HCT116 (cell line): ENCODE data around the gene MED13L. TPM values are rescaled to one million over a fixed set of nuclear protein-coding genes. Genes with fewer than 3 reads are reported as not detected.

Experiments used
- ATAC-seq: fragments of 200-7000 bp; cut with Tn5 transposase; 2 replicates; pipeline ENCODE4 v1.9.1; 2020; ENCODE audit warnings: mild to moderate bottlenecking, moderate library complexity
- BruUV-seq: library from RNA; stranded (reverse); fragments of 400-500 nt; replicated peaks from 2 replicates; lab custom pipeline; 2021; lab: Mats Ljungman, UMichigan
- CTCF ChIA-PET: fragments of 300-600 bp; sonication (Branson Sonifier 250); formaldehyde crosslinking; loops from one replicate; lab custom pipeline; 2021; ENCODE audit warnings: antibody characterized with exemption; lab: Charles Lee
- POLR2A ChIA-PET: fragments of 300-600, 350-600 bp; sonication (Branson Sonifier 250); formaldehyde crosslinking; loops from one replicate; lab custom pipeline; 2021; ENCODE audit warnings: antibody characterized with exemption; lab: Charles Lee
- RAD21 ChIA-PET, 2 experiments: fragments of 300-600 bp; sonication (Branson Sonifier 250); formaldehyde crosslinking; loops; one replicate each; lab custom pipeline; 2023; ENCODE audit warnings: low total read pairs in 2 of 2; ENCODE audit not compliant: uncharacterized antibody in 2 of 2, unreplicated experiment in 2 of 2, low non-redundant PET in 1 of 2; lab: Charles Lee
- DNase-seq: peaks from one replicate; pipeline ENCODE4 v3.0.0-alpha.2; 2010; ENCODE audit warnings: low read depth, low spot score
- H2AFZ ChIP-seq: fragments of 200-600 bp; shearing (Covaris generic), sonication (generic); 2 replicates; pipeline ENCODE4 v1.6.1; 2017; ENCODE audit warnings: low read depth, mixed run types, mixed read lengths, antibody characterized with exemption, low read length; ENCODE audit not compliant: poor library complexity, severe bottlenecking
- H3K27ac ChIP-seq: 2 replicates; pipeline ENCODE4 v1.5.1; 2012; ENCODE audit warnings: low read depth, low read length
- H3K27me3 ChIP-seq: fragments of 200-600 bp; sonication (generic); 2 replicates; pipeline ENCODE4 v1.6.1; 2016; ENCODE audit warnings: mixed run types, low read length, mixed read lengths; ENCODE audit not compliant: insufficient read depth
- H3K36me3 ChIP-seq, 2 experiments: fragments of 200-500 bp in 1 of 2; fragments of 200-600 bp in 1 of 2; sonication (Bioruptor generic) in 1 of 2; sonication (generic) in 1 of 2; 2 replicates each; pipeline versions ENCODE4 v1.5.1 to v1.6.1; 2014 to 2016; ENCODE audit warnings: low read length in 2 of 2, inconsistent platforms in 1 of 2, mixed read lengths in 1 of 2, mixed run types in 1 of 2; ENCODE audit not compliant: insufficient read depth in 2 of 2, control insufficient read depth in 1 of 2
- H3K4me1 ChIP-seq, 2 experiments: fragments of 200-600 bp in 1 of 2; sonication (generic) in 1 of 2; 2 replicates each; pipeline versions ENCODE4 v1.5.1 to v1.6.1; 2012 to 2017; ENCODE audit warnings: low read length in 2 of 2, inconsistent platforms in 1 of 2, mild to moderate bottlenecking in 1 of 2, mixed read lengths in 1 of 2, mixed run types in 1 of 2, moderate library complexity in 1 of 2; ENCODE audit not compliant: insufficient read depth in 2 of 2, control insufficient read depth in 1 of 2
- H3K4me2 ChIP-seq: fragments of 200-600 bp; sonication (generic); 2 replicates; pipeline ENCODE4 v1.6.1; 2017; ENCODE audit warnings: mixed run types, low read length, mixed read lengths
- H3K4me3 ChIP-seq, 2 experiments: fragments of 200-600 bp in 1 of 2; sonication (generic) in 1 of 2; replicated peaks in 1 of 2; 2 replicates each; pipeline ENCODE4 v1.5.1; 2011 to 2016; ENCODE audit warnings: low read length in 2 of 2, control low read depth in 1 of 2, low read depth in 1 of 2, mild to moderate bottlenecking in 1 of 2, mixed read lengths in 1 of 2, mixed run types in 1 of 2
- H3K79me2 ChIP-seq: fragments of 200-600 bp; sonication (generic); 2 replicates; pipeline ENCODE4 v1.6.1; 2017; ENCODE audit warnings: mild to moderate bottlenecking, mixed run types, low read length, moderate library complexity, mixed read lengths; ENCODE audit not compliant: insufficient read depth
- H3K9ac ChIP-seq: fragments of 200-600 bp; sonication (generic); 2 replicates; pipeline ENCODE4 v1.6.1; 2016; ENCODE audit warnings: low read length, mixed read lengths
- H3K9me2 ChIP-seq: fragments of 200-600 bp; sonication (generic), shearing (Covaris generic); 2 replicates; pipeline ENCODE4 v1.6.1; 2017; ENCODE audit warnings: mixed run types, mild to moderate bottlenecking, moderate library complexity; ENCODE audit not compliant: insufficient read depth
- H3K9me3 ChIP-seq, 2 experiments: fragments of 200-500 bp in 1 of 2; fragments of 200-600 bp in 1 of 2; sonication (Bioruptor generic) in 1 of 2; sonication (generic) in 1 of 2; 2 replicates each; pipeline ENCODE4 v1.6.1; 2014 to 2017; ENCODE audit warnings: low read length in 2 of 2, mixed read lengths in 2 of 2, inconsistent platforms in 1 of 2, low read depth in 1 of 2, mild to moderate bottlenecking in 1 of 2, mixed run types in 1 of 2, moderate library complexity in 1 of 2; ENCODE audit not compliant: control insufficient read depth in 1 of 2, insufficient read depth in 1 of 2
- H4K20me1 ChIP-seq: fragments of 200-600 bp; sonication (generic), shearing (Covaris generic); 2 replicates; pipeline ENCODE4 v1.6.1; 2017; ENCODE audit warnings: mixed run types, mild to moderate bottlenecking, moderate library complexity; ENCODE audit not compliant: insufficient read depth
- ATF3 ChIP-seq: IDR thresholded peaks from 2 replicates; pipeline ENCODE4 v1.6.1; 2012
- CBX3 ChIP-seq: IDR thresholded peaks from 2 replicates; pipeline ENCODE4 v1.6.1; 2012; ENCODE audit warnings: low read depth
- CTCF ChIP-seq, 3 experiments: fragments of 200-600 bp in 1 of 3; sonication (generic) in 1 of 3; IDR thresholded peaks in 2 of 3; conservative IDR thresholded peaks in 1 of 3; 2 replicates each; pipeline ENCODE4 v1.5.1; 2012 to 2017; ENCODE audit warnings: low read depth in 2 of 3, low read length in 2 of 3, antibody characterized with exemption in 1 of 3, borderline replicate concordance in 1 of 3, control low read depth in 1 of 3, mild to moderate bottlenecking in 1 of 3, mixed read lengths in 1 of 3, mixed run types in 1 of 3, moderate library complexity in 1 of 3; ENCODE audit not compliant: insufficient read depth in 1 of 3
- EGR1 ChIP-seq: IDR thresholded peaks from 2 replicates; pipeline ENCODE4 v1.6.1; 2012; ENCODE audit warnings: low read depth
- ELF1 ChIP-seq: IDR thresholded peaks from 2 replicates; pipeline ENCODE4 v1.6.1; 2012; ENCODE audit warnings: low read depth, borderline replicate concordance
- EZH2 ChIP-seq: fragments of 200-600 bp; sonication (generic); IDR thresholded peaks from 2 replicates; pipeline ENCODE4 v1.6.1; 2017; ENCODE audit warnings: antibody characterized with exemption, mixed run types
- EZH2phosphoT487 ChIP-seq: fragments of 200-600 bp; IDR thresholded peaks from 2 replicates; pipeline ENCODE4 v1.6.1; 2018; ENCODE audit warnings: antibody characterized with exemption, borderline replicate concordance
- FOSL1 ChIP-seq: IDR thresholded peaks from 2 replicates; pipeline ENCODE4 v1.6.1; 2012; ENCODE audit warnings: low read depth
- JUND ChIP-seq: IDR thresholded peaks from 2 replicates; pipeline ENCODE4 v1.6.1; 2012
- POLR2A ChIP-seq: IDR thresholded peaks from 2 replicates; pipeline ENCODE4 v1.7.0; 2011; ENCODE audit warnings: borderline replicate concordance; ENCODE audit not compliant: insufficient read depth, insufficient read length; ENCODE audit errors: extremely low read depth
- POLR2AphosphoS5 ChIP-seq: IDR thresholded peaks from 2 replicates; pipeline ENCODE4 v1.6.1; 2011; ENCODE audit warnings: mild to moderate bottlenecking, low read depth, low read length, moderate library complexity
- REST ChIP-seq: IDR thresholded peaks from 2 replicates; pipeline ENCODE4 v1.6.1; 2012; ENCODE audit warnings: low read depth
- SIN3A ChIP-seq: IDR thresholded peaks from 2 replicates; pipeline ENCODE4 v1.6.1; 2012; ENCODE audit warnings: low read depth
- SP1 ChIP-seq: IDR thresholded peaks from 2 replicates; pipeline ENCODE4 v1.6.1; 2012; ENCODE audit warnings: low read depth
- SRF ChIP-seq: IDR thresholded peaks from 2 replicates; pipeline ENCODE4 v1.6.1; 2012; ENCODE audit warnings: low read depth
- TCF7L2 ChIP-seq: IDR thresholded peaks from 2 replicates; pipeline ENCODE4 v1.7.0; 2011; ENCODE audit warnings: borderline replicate concordance, inconsistent platforms; ENCODE audit not compliant: insufficient read depth, insufficient read length; ENCODE audit errors: extremely low read depth
- YY1 ChIP-seq: IDR thresholded peaks from 2 replicates; pipeline ENCODE4 v1.6.1; 2011; ENCODE audit warnings: low read length, low read depth, moderate library complexity, mild to moderate bottlenecking; ENCODE audit not compliant: insufficient replicate concordance; ENCODE audit errors: extremely low read depth
- ZFX ChIP-seq: fragments of 450-650 bp; IDR thresholded peaks from 2 replicates; pipeline ENCODE4 v1.6.1; 2017
- intact Hi-C: fragments of 100-400 bp; cut with micrococcal nuclease; formaldehyde crosslinking; loops from 2 replicates; pipeline ENCODE4 v1.10.0; 2022
- total RNA-seq: library from RNA; stranded (reverse); gene quantifications from one replicate; pipeline ENCODE4 v1.2.1, GENCODE V29; 2021; ENCODE audit not compliant: unreplicated experiment

MED13L gene
- total RNA-seq, 1 experiment from 2014 or later = 176 TPM

- Histone ChIP-seq H3K27me3 (no peaks in the 10 kb centered on the region), H3K9me2 (no peaks in the 10 kb centered on the region), H3K79me2 (peaks cover 100% of the 10 kb centered on the region), H3K4me3 (no peak overlapping the region), H3K9ac (no peak overlapping the region), H3K27ac (no peak overlapping the region), H4K20me1 (peaks cover 61% of the 10 kb centered on the region), H3K36me3 (no peaks in the 10 kb centered on the region), H3K4me1 (peaks cover 6 to 28% of the 10 kb centered on the region in 2 experiments; a peak in 3 of 4 replicates), H3K4me2 (no peak overlapping the region), H2AFZ (no peak overlapping the region), H3K9me3 (no peaks in the 10 kb centered on the region)
- DNase-seq (no peak), ATAC-seq (no peak)
- POLR2A ChIA-PET = no interaction called here
- TF ChIP-seq ELF1 (no peak), JUND (no peak), EZH2 (no peak), FOSL1 (no peak), SIN3A (no peak), TCF7L2 (no peak), EGR1 (no peak), ATF3 (no peak), SRF (no peak), EZH2phosphoT487 (no peak)
- intact Hi-C loops = no loop called here
- CTCF ChIA-PET = no interaction called here
- RAD21 ChIA-PET = no interaction called here
- BruUV-seq = TSS peak; percentile 5
These were observed 127.0 kb downstream of the MED13L start for GRCh38 chr12:116150452-116150851.

- intact Hi-C loops = no loop called here
- Histone ChIP-seq H3K27me3 (no peaks in the 10 kb centered on the region), H3K4me3 (no peak overlapping the region), H3K9ac (no peak overlapping the region), H4K20me1 (peaks cover 59% of the 10 kb centered on the region), H3K9me2 (no peaks in the 10 kb centered on the region), H3K9me3 (no peaks in the 10 kb centered on the region), H2AFZ (no peak overlapping the region), H3K79me2 (peaks cover 100% of the 10 kb centered on the region), H3K4me1 (peaks cover 8 to 31% of the 10 kb centered on the region in 2 experiments; a peak in 3 of 4 replicates), H3K27ac (no peak overlapping the region), H3K4me2 (no peak overlapping the region), H3K36me3 (no peaks in the 10 kb centered on the region)
- ChIA-PET POLR2A (no interaction called here), RAD21 (no interaction called here), CTCF (no interaction called here)
- DNase-seq = no peak
- BruUV-seq = no TSS peak
- ATAC-seq = no peak
- TF ChIP-seq REST (no peak), CBX3 (no peak), EZH2 (no peak), ELF1 (no peak), POLR2A (no peak), POLR2AphosphoS5 (no peak), SP1 (no peak), ZFX (no peak), JUND (no peak), CTCF (IDR thresholded peaks at IDR 0.05 in 2 of 3, conservative IDR thresholded peaks at IDR 0.05 in 1 of 3; ENCODE audit: borderline replicate concordance in 1 of 3, insufficient read depth in 1 of 3, low read depth in 2 of 3, low read length in 2 of 3) (no peak), SIN3A (no peak), YY1 (no peak)
These were observed 127.5 kb downstream of the MED13L start for GRCh38 chr12:116150001-116150400.
